Nephron progenitor cell (in vitro differentiated cells): Measurements from ENCODE around the gene MYOZ2.

ENCODE experiments used
- DNase-seq: peaks from one replicate; pipeline ENCODE4 v3.0.0; 2021
- H3K27ac Mint-ChIP-seq: 2 replicates; pipeline ENCODE4 v1.8.0; 2021; ENCODE audit warnings: mild to moderate bottlenecking, moderate library complexity, mixed read lengths
- H3K27me3 Mint-ChIP-seq: 2 replicates; pipeline ENCODE4 v1.8.0; 2021; ENCODE audit warnings: mild to moderate bottlenecking, low read depth, mixed read lengths; ENCODE audit not compliant: poor library complexity
- H3K36me3 Mint-ChIP-seq: 2 replicates; pipeline ENCODE4 v1.8.0; 2021; ENCODE audit warnings: low read depth, mixed read lengths
- H3K4me1 Mint-ChIP-seq: 2 replicates; pipeline ENCODE4 v1.8.0; 2021; ENCODE audit warnings: mixed read lengths
- H3K4me3 Mint-ChIP-seq: 2 replicates; pipeline ENCODE4 v1.8.0; 2021; ENCODE audit warnings: mild to moderate bottlenecking, moderate library complexity, mixed read lengths
- H3K9me3 Mint-ChIP-seq: 2 replicates; pipeline ENCODE4 v1.8.0; 2021; ENCODE audit warnings: mild to moderate bottlenecking, moderate library complexity, mixed read lengths
- CTCF ChIP-seq: fragments of 200-600 bp; sonication (generic); IDR thresholded peaks from 2 replicates; pipeline ENCODE4 v1.5.0; 2021; ENCODE audit warnings: antibody characterized with exemption

Gene MYOZ2

GRCh38 chr4:119233750-119234149 lies 98.1 kb downstream of the MYOZ2 start:
- Mint-ChIP-seq H3K36me3 (peaks cover 48% of the 10 kb centered on the region), H3K4me1 (peaks cover 5% of the 10 kb centered on the region), H3K27ac (peak overlapping the region; percentile 7), H3K4me3 (no peak overlapping the region), H3K27me3 (no peaks in the 10 kb centered on the region), H3K9me3 (no peaks in the 10 kb centered on the region)
- DNase-seq, result no peak
- no peak for TF ChIP-seq CTCF

- Mint-ChIP-seq H3K4me3 (no peak overlapping the region), H3K36me3 (peaks cover 41% of the 10 kb centered on the region), H3K9me3 (no peaks in the 10 kb centered on the region), H3K27me3 (no peaks in the 10 kb centered on the region), H3K4me1 (peaks cover 5% of the 10 kb centered on the region), H3K27ac (no peak overlapping the region)
- TF ChIP-seq CTCF, result no peak
- DNase-seq, result no peak
Observed at GRCh38 chr4:119237201-119237600, 101.6 kb downstream of the MYOZ2 start.
